Breast epithelium (tissue), 3 donors: Measurements from ENCODE around the gene RPL26.
A peak's percentile ranks its signal among the peaks of the same experiment; 100 is the strongest.

ENCODE experiments used
- POLR2A ChIP-seq: fragments of 450-650 bp; IDR thresholded peaks from one replicate; pipeline ENCODE4 v1.6.1; 2016; ENCODE audit warnings: antibody characterized with exemption, mild to moderate bottlenecking, moderate library complexity
- TF ChIP-seq, protein P1 (sequence below), 3 donors: fragments of 450-650 bp; IDR thresholded peaks; one replicate each; pipeline ENCODE4 v1.5.1; 2016 to 2017; ENCODE audit warnings: antibody characterized with exemption in 3 of 3, mild to moderate bottlenecking in 3 of 3, moderate library complexity in 3 of 3

DNA sequence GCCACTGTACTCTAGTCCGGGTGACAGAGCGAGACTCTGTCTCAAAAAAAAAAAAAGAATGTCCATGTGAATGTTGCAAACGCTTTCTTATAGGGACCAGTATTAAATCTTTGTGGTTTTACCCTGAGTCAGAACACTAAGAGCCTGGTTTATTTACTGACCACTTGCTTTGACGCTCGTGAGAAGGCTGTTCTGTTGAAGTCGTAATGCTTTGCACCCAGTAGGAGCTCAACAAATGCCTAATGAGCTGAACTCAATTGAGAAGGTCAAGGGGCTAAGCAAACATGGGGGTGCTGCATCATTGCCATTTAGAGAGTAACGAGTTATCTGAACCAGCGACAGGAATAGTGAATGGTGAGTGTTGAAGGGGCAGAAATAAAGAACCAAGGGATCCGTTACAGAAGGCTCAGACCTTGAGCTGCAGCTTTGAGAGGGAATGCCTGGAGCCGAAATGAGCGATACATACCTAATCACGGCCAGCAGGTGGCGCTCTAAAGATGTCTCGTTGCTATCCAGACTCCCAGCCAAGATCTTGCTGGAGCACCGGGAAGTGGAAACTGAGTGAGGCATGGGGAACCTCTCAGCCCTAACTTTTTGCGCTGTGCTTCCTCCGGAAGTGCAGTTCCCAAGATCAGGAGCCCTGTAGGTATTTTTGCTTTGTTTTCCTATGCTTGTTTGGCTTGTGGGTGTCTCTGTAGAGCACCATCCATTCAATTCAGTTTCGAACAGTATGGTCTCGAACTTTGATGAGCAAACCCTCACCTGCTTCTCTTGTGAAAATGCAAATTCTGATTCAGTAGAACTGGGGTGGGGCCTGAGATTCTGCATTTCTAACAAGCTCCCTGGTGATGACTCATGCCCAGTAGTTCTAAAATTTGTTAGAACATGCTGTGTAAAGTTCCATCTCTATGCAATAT lies 27.2 kb upstream of the RPL26 start:
- no peak for TF ChIP-seq POLR2A
- TF ChIP-seq, protein P1, sequence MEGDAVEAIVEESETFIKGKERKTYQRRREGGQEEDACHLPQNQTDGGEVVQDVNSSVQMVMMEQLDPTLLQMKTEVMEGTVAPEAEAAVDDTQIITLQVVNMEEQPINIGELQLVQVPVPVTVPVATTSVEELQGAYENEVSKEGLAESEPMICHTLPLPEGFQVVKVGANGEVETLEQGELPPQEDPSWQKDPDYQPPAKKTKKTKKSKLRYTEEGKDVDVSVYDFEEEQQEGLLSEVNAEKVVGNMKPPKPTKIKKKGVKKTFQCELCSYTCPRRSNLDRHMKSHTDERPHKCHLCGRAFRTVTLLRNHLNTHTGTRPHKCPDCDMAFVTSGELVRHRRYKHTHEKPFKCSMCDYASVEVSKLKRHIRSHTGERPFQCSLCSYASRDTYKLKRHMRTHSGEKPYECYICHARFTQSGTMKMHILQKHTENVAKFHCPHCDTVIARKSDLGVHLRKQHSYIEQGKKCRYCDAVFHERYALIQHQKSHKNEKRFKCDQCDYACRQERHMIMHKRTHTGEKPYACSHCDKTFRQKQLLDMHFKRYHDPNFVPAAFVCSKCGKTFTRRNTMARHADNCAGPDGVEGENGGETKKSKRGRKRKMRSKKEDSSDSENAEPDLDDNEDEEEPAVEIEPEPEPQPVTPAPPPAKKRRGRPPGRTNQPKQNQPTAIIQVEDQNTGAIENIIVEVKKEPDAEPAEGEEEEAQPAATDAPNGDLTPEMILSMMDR (IDR thresholded peaks at IDR 0.05), result peak; percentile 68 to 92 (median 85)
